HEK293T (cell line): Measurements from ENCODE around the gene BCAR3.

Experiments
- ARNT ChIP-seq: fragments of 450-650 bp; IDR thresholded peaks from 2 replicates; pipeline ENCODE4 v1.6.1; 2017; ENCODE audit warnings: mild to moderate bottlenecking
- BHLHE40 ChIP-seq: fragments of 450-650 bp; IDR thresholded peaks from 2 replicates; pipeline ENCODE4 v1.6.1; 2016; ENCODE audit warnings: mild to moderate bottlenecking, moderate library complexity, borderline replicate concordance
- FOXM1 ChIP-seq: fragments of 450-650 bp; IDR thresholded peaks from 2 replicates; pipeline ENCODE4 v1.6.1; 2017; ENCODE audit warnings: mild to moderate bottlenecking, borderline replicate concordance
- L3MBTL2 ChIP-seq: fragments of 450-650 bp; conservative IDR thresholded peaks from 2 replicates; pipeline ENCODE4 v1.6.1; 2016; ENCODE audit warnings: mild to moderate bottlenecking
- LEF1 ChIP-seq: fragments of 450-650 bp; IDR thresholded peaks from 2 replicates; pipeline ENCODE4 v1.6.1; 2017; ENCODE audit warnings: mild to moderate bottlenecking, borderline replicate concordance
- PKNOX1 ChIP-seq: fragments of 450-650 bp; IDR thresholded peaks from 2 replicates; pipeline ENCODE4 v1.6.1; 2016
- TARDBP ChIP-seq: fragments of 450-650 bp; IDR thresholded peaks from 2 replicates; pipeline ENCODE4 v1.6.1; 2016
- ZNF384 ChIP-seq: fragments of 450-650 bp; IDR thresholded peaks from 2 replicates; pipeline ENCODE4 v1.6.1; 2016

DNA sequence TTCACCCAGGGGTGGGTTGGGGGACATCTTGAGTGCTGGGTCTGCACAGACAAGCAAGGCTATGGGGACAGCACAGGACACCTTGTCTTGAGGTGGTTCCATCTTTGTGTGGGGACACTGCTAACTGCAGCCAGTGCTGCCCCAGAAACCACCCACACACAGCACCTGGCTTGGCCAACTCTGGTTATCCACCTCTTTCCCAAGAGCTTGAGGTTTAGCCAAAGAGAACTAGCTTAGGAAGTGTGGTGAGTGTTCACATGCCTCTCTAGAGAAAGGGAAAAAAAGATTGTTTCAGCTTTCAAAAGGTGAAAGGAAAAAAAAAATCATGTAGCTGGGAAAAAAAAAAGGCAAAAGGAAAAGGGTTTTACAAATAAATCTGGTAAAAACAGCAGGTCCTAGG, 32.4 kb downstream of the BCAR3 start:
- TF ChIP-seq BHLHE40: no peak
- TF ChIP-seq ARNT: no peak
- no peak for TF ChIP-seq LEF1
- TF ChIP-seq FOXM1: no peak
- no peak for TF ChIP-seq TARDBP
- no peak for TF ChIP-seq L3MBTL2
- no peak for TF ChIP-seq ZNF384
- TF ChIP-seq PKNOX1: no peak
